Measurements from ENCODE around the gene FANCG.

Gene FANCG

DNA sequence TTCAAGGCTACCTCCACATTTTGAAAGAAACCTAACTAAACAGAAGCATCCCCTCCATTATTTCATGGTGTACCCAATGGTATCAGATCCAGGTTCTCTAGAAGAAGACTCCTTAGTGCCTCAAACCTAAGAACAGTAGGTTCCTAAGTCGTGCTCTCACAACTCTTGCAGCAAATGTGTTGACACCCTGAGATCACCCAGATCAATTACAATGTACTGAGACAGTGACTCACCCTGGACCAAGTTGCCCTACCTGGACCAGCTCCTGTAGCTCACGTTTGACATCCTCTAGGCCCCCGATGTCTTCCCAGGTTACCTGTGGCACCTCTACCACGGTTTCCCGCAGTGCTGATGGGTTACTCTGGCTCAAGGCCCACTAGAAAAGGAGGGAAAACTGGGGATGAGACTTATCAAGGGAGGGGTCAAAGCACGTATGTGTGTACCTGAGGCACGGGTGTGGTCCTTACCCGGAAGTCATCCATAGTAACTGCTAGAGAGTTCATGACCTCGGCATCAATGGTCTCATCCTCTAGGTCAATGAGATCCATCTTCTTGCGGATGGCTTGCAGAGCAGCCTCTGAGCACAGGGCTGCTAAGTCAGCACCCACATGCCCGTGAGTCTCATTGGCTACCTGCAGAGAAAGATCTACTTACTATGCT lies 19.1 kb downstream of the FANCG start:
- DNase-seq (ENCODE audit: low read depth, low spot score): no peak

DNA sequence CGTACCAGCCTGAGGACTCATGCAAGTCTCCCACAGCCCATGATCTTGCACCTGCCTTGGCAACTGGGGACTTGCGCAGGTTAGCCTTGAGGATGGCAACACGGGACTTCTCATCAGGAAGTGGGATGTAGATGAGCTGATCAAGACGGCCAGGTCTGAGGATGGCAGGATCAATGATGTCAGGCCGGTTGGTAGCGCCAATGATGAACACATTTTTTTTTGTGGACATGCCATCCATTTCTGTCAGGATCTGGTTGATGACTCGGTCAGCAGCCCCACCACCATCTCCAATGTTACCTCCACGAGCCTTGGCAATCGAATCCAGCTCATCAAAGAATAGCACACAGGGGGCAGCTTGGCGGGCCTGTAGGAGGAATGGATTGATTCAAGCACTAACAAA lies 20.3 kb downstream of the FANCG start:
- no peak for DNase-seq (ENCODE audit: low read depth, low spot score)

DNA sequence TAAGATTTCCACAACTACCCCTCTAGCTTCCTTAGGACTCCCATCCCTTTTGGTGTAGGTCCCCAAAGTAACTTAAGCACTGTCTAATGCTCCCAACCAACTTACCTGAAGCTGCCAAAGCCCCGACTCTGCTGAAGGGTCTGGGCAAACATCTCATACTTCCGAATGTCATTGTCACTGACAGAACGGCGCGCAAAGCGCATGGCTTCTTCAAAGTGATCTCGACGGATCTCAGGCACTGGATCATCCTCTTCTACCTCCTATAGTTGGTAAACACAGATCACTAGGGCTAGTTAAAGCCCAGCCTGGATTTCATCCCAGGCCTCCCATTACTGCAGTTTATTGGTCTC lies 22.5 kb downstream of the FANCG start:
- DNase-seq (ENCODE audit: low read depth, low spot score): no peak

DNA sequence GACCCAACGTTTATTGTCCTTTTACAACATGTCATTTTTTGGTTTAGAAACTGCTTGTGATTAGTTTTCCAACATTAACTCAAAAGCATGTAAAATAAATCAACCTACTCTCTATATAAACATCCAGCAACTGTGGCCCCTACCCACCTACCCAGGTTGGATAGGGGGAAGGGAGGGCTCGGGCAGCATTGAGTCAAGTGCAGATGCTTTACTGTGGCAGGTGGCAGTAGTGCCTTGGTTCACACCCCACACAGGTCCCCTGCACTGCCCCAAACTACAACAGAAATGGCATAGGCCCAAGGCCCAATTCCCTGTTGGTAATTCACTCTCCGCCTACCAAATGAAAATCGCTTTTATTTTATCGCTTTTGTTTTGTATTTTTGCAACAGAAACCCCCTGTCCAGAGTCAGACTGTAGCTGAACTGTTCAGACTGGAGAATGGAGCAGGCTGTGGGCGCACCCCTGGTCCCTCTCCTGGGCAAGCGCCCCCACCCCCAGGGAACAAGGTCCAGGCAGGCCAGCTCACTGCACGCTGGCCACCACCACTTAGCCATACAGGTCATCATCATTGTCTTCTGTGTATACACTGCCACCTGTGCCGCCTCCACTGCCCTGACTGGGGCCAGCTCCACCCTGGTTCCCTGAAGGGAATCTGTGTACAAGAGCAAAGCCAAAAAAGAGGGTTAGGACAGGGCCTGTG lies 23.0 kb downstream of the FANCG start:
- DNase-seq (ENCODE audit: low read depth, low spot score): no peak

DNA sequence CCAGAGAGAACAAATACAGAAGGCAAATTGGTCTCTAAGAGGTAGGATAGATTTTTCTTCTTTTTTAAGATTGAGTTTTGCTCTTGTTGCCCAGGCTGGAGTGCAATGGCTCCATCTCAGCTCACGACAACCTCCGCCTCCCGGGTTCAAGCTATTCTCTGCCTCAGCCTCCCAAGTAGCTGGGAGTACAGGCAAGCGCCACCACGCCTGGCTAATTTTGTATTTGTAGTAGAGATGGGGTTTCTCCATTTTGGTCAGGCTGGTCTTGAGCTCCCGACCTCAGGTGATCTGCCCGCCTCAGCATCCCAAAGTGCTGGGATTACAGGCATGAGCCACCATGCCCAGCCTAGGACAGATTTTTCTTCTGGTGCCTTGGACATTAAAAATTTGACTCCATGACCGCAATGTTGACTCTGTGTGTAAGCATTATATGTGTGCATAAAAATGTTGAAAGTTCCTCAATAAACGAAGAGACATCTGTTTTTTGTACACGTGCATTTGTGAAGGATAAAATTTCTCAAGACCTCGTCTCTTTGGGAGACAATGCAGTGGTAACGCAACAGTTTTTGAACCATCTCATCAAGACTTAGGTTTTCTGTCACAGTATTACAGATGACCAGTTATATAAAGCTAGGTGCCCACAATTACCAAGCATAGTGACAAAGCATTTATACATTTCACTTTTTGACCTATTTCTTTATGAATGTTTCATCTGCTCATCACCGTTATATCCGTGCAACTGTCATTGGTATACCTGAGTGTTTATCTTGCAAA lies 24.7 kb downstream of the FANCG start:
- DNase-seq (ENCODE audit: low read depth, low spot score): no peak

DNA sequence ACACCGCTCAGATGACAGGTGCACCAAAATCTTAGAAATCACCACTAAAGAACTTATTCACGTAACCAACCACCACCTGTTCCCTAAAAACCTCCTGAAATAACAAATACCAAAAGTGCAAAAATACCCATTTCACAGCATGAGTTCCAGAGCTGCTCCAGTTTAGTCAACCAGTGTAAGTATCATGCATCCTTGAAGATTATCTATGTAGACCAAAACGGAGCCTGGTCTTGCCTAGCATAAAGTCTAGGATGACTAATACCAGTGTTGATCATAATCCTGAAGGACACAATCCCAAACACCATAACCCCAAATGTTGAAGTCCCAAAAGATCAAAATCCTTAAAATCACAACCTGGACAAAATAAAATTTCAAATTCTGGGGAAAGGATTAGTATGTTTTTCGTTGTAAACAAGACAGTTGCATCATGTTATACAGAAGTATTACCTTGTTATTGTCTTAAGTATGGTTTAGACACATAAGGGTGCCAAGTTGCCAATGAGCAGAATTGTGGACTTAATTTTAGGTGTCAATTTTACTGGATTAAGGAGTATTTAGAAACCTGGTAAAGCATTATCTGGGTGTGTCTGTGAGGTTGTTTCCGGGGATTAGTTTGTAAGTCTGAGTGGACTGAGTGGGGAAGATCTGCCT lies 25.4 kb downstream of the FANCG start:
- no peak for DNase-seq (ENCODE audit: low read depth, low spot score)

DNA sequence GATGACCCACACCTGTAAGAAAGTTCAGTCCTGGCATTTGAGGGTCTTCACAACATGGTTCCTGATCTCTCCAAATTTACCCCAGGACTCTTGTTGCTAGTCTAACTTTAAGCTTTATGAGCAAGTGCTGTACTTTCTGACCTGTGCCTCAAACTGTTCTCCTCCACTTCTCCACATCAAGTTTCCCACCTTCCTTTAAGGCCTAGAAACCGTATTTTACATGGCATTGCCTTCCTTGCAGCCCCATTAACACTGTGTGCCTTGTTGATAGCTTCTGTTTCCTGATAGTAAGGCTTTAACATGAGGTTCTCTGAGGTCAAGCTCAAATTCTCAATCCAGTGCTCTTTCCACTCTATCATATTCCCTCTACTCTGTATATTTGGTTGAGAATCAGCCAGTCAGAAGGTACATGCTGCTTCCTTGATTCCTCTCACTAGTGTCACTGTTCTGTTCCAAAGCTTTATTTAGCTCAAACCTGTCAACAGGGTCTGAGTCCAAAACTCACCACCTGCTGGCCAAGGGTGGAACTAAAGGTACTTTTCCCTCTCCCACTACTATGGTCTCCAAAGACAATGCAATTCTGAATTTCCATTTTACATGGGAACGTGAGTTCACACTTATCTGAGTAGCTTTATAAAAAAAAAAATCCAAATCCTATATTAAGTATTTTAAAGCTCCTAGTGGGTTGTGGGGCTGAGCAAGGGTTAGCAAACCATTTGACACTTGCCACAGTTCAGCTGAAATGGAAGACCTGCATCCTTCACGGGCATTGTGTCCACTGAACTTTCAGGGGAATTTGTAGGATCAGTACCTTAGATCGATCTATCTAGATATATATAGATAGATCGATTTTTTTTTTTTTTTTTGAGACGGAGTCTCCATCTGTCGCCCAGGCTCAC lies 28.4 kb downstream of the FANCG start:
- DNase-seq (ENCODE audit: low read depth, low spot score): no peak

DNA sequence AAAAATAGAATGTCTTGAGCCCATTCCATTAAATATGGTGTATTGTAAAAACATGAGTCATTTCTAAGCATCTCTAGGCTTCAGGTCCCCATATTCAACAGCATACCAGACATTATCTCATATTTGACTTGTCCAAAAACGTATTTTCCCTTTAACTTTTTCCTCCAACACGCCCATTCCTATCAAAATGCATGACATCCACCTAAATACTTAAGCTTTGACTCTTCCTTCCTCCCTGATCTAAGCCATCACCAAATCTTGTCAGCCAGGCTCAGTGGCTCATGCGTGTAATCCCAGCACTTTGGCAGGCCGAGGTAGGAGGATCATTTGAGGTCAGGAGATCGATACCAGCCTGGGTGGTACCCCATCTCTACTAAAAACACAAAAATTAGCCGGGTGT lies 31.2 kb downstream of the FANCG start:
- DNase-seq (ENCODE audit: low read depth, low spot score): no peak

DNA sequence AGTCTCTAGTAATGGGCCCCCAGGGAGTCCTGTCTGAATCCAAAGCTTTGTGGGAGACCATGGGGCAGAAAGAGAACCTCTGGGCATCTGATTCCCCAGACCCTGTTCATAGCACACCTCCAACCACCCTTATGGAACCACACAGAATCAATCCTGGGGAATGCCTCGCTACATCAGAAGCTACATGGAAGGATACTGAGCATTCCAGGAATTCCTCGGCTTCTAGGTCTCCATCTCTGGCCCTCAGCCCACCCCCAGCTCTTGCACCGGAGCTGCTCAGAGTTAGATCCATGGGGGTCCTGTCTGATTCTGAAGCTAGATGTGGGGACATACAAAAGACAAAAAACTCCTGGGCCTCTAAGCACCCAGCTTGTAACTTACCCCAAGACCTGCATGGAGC lies 35.7 kb downstream of the FANCG start:
- DNase-seq (ENCODE audit: low read depth, low spot score): peak; percentile 35

DNA sequence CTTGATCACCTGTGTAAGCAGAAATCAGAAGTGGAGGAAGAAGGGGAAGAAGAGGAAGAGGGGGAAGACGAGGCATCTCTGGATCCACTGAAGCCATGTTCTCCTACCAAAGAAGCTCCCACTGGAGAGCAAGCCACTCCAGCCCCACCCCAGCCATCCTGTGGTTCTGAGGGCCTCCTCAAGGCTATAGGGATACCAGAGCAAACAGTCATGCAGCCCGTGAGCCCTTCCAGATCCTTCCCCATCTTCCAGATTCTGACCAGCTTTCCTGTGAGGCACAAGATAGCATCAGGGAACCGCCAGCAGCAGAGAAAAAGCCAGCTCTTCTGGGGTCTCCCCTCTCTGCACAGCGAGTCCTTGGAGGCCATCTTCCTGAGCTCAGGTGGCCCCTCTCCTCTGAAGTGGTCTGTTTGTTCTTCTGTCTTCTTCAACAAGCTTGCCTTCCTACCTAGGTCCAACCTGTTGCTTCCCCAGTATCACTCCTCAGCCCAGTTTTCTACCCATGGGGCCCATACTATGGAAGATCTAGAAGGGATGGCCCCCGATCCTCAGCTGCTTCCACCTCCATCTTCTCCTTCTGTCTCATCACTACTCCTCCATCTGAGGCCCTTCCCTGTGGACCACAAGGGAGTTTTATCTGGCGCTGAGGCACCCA lies 36.7 kb downstream of the FANCG start:
- DNase-seq (ENCODE audit: low read depth, low spot score): no peak

DNA sequence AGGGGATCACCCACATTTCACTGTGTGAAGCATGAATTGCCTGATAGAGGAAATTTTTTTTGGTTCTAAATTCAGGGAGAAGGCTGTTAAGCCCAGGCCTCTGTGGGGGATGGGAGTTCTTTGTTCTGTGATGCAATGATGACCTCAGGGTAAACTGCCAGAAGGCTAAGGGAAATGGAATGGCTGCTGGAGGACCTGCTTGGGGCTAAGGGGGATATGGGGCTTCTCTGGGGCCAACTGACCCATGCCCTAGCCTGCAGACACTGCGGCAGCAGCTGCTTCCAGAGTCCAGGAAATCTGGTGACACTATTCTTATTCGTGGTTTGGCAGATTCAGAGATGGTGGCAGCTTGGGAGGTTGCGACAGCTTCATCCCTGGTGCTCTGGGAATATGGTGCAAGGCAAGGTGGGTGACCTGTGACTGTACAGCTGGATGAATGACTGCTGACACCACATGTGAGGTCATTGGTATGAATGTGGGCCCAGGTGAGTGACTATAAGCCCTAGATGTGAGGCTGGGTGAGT lies 37.6 kb downstream of the FANCG start:
- DNase-seq (ENCODE audit: low read depth, low spot score): no peak

DNA sequence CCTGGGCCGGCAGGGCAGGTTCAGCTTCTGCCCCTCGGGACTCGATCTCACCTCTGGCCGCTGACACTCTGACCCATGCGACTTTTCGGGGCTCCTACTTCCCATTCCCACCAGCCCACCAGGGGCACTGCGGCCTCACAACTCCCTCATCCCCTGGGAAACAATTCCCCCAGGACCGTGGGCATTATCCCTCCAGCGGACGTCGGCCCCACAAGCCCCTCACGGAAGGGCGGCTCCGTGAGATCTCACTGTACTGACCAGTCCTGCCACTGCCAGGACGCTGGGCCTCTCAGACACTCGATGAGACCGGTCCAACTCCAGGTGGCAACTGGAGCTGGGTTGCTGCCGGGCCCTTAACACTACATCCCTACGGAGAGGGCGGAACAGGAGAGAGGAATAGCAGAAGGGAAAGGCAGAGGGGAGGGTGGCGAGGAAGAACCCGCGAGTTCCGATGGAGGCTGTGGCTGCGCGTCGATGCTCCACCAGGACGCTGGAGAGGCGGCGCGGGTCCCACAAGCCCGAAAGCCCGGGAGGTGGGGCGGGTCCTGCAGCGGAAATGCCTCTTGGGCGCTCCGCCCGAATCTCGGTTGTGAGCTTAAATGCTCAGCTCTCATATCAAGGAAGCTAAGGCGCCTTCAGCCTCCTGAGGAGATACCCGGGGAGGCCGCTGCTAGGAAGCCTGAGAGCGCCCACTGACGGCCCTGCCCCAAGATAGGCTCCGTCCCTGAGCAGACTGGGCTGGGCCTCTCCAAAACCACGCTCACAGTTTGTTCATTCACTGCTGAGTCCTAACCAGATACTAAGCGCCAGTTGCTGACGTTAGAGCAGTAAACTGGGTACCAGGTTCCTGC lies 43.7 kb downstream of the FANCG start:
- no peak for DNase-seq (ENCODE audit: low read depth, low spot score)

DNA sequence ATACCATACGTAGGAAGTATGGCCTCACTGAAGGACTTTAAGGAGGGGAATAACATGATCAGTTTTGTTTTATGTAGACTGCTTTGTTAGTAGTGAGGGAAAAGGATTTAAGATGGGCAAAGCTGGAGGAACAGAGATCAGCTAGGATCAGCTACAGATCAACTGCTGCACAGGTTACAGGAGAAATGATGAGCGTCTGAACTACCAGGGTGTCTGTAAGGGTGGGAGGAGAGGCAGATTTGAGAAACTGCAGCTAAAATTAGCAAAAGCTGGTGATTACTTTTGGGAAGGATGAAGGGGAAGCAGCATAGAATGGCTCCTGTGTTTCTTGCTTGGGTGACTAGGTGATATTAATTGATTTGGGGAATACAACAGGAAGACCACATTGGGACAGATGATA lies 46.6 kb downstream of the FANCG start:
- DNase-seq (ENCODE audit: low read depth, low spot score): no peak

DNA sequence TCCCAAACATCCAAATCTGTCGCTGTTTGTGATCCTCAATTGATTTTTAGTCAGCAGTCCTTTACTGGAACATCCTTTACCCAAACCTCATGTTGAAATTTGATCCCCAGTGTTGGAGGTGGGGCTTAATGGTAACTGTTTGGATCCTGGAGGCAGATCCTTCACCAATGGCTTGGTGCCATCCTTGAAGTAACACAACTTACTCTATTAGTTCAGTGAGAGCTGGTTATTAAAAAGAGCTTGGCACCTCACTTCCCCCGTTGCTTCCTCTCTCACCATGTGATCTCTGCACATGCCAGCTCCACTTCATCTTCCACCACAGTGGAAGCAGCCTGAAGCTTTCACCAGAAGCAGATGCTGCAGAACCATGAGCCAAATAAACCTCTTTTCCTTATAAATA lies 49.9 kb downstream of the FANCG start:
- DNase-seq (ENCODE audit: low read depth, low spot score): no peak

DNA sequence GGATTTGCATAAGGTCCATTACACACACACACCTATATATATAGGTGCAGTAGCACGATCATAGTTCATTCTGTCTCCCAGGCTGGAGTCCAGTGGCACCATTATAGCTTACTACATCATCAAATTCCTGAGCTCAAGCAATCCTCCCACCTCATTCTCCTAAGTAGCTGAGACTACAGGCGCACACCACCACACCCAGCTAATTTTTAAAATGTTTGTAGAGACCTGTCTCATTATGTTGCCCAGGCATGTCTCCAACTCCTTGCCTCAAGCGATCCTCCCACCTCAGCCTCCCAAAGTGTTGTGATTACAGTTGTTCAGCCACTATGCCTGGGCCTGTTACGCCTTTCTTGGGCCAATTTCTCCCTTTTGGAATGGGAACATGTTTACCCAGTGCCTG lies 50.5 kb downstream of the FANCG start:
- no peak for DNase-seq (ENCODE audit: low read depth, low spot score)

DNA sequence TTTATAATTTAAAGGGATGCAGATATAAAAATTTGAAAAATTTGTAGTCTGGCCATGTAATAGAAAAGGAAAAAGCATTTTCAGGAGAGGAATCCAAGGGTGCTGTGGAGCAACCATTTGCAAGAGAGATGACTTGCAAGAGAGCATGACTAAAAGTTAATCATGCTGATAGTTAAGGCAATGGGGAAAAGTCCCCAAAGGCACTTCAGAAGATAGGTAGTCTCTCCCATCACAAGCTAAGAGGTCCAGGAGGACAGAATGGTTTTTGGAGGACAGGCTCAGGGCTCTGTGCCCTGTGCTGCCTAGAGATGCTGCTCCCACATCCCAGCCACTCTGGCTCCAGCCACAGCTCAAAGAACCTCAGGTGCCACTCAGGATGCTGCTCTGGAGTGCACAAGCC lies 51.4 kb downstream of the FANCG start:
- DNase-seq (ENCODE audit: low read depth, low spot score): no peak

DNA sequence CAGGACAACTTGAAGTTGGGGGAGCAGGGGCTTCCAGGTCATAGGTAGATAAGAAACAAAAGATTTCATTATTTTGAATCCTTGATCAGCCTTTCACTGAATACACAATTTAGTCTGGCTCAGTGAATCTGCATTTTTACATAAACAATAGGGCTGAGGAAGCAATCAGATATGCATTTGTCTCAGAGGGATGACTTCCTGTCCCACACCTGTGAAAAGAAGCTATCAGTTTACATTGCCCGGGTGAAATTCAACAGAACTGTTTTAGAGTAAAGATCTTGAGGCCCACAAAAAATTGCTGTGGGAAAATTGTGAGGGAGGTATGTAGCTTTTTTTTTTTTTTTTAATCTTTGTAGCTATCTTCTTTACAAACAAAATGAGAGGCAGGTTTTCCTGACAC lies 51.9 kb downstream of the FANCG start:
- DNase-seq (ENCODE audit: low read depth, low spot score): no peak

DNA sequence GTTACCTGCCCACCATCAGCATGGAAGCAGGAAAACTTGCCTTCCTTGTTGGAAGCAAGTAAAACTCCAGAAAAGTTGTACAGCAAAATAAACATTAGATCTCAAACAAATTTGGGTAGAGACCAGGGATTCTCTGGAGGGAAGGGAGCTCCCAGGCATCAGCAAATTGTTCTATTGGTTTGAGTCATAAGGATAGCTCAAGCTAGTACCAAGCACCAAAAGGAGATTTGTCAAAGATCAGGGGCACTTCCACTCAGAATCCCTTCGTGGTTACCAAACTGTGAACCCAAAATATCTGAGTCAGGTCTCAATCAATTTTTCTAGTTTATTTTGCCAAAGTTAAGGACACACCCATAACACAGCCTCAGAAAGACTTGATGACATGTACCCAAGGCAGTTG lies 52.4 kb downstream of the FANCG start:
- DNase-seq (ENCODE audit: low read depth, low spot score): no peak

DNA sequence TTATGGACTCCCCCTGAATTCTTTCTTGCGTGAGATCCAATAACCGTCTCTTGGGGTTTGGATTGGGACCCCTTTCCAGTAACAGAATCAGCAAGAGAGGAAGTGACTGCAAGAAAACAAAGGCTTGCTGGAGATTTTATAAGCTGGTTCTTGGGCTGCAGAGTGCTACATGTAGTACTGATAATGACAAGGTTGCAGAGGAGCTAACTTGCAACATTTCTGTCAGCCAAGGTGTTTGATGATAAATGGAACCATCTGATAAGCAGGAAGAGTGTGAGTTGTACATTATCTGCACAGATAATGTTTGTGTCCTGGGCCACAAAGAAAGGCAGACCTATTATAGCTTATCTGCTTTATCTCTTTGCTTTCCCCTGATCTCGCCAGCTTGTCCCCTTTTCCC lies 53.1 kb downstream of the FANCG start:
- no peak for DNase-seq (ENCODE audit: low read depth, low spot score)
